DMS 273 (cell line): ENCODE results near the gene ENSA.
A peak's percentile ranks its signal among the peaks of the same experiment; 100 is the strongest.
"Not testable (repeated sequence)": the region's sequence is repeated elsewhere in the genome, so short reads cannot be mapped to it uniquely, and the experiment has no call there.

ENCODE experiments used
- DNase-seq: peaks from one replicate; lab custom pipeline; 2025; ENCODE audit not compliant: unreplicated experiment; lab: John Stamatoyannopoulos, UW

Gene ENSA

DNA sequence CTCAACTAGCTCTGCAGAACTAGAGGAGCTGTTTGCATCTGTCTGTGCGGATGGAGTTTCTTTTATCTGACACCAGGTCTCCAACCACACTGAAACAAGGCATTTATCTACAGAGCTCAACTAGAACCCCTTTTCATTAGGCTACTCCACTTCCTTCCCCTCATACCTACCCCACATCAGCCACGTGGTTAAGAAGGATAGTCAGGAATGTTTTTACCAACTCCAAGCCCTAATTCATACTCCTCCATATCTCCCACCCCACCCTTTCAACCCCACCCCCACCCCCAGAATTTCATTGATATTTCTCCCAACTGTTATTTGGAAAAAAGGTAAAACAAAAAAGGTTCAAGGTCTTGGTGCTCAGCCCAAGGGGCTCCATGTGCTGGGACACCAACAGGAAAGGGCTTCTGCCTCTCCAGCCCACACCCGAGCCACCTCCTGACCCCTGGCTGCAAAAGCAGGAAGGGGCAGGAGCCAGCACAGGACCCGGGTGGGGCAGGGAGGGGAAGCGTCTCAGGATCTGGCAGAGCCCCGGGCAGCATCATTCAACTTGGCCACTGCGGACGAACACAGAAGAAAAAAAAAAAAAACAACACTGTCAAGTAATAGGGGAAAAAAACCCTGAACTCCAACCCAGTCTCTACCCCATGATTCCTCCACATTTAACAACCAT, 7.0 kb downstream of the ENSA start:
- DNase-seq, result no peak

GRCh38 chr1:150621497-150622302, 7.7 kb downstream of the ENSA start:
- DNase-seq, result peak; percentile 99

DNA sequence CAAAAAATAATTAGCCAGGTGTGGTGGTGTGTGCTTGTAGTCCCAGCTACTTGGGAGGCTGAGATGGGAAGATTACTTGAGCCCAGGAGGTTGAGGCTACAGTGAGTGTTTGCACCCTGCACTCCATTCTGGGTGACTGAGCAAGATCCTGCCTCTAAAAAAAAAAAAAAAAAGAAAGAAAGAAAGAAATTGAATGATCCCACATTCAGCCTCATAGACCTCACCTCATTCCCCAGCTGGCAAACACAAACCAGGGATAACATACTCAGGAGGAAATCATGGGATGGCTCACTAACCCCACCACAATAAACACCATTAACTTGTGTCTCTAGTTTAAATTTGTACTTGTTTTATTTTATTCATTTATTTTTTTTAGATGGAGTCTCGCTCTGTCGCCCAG, 8.5 kb downstream of the ENSA start:
- no peak for DNase-seq

GRCh38 chr1:150619576-150620509, 9.6 kb downstream of the ENSA start:
- DNase-seq, result peak; percentile 99

GRCh38 chr1:150615346-150616201, 13.8 kb downstream of the ENSA start:
- peak; percentile 90 for DNase-seq

DNA sequence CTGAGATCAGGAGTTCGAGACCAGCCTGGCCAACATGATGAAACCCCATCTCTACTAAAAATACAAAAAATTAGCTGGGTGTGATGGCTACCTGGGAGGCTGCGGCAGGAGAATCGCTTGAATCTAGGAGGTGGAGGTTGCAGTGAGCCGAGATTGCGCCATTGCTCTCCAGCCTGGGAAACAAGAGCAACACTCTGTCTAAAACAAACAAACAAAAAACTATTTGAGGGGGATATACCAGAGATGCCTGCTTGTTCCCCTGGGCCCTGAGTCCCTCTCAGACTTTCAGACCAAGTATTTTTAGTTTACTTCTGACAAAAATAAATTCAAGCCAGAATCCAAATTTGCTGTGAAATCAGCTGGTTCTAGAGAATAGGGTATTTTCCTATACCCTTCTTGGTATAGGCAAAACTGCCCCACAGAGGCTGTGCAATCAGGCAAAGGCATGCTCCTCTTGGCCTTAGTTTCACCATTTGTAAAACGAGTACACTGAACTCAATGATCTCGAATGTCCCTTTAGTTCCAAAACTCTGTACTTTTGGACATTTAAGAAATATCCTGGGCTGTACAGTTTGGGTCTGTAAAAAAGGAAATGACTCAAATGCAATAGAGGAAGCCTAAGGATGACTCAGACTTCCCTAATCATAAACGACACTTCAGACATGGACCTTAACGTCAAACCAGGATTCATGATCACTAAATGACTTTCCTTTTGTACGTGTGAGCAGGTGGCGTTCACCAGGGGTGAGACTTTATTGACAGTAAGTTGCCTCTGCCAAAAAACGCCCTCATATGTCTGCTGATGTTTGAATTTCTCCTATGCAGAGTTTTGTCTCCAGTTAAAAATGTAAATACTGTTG, 16.1 kb downstream of the ENSA start:
- DNase-seq, result peak; percentile 97

DNA sequence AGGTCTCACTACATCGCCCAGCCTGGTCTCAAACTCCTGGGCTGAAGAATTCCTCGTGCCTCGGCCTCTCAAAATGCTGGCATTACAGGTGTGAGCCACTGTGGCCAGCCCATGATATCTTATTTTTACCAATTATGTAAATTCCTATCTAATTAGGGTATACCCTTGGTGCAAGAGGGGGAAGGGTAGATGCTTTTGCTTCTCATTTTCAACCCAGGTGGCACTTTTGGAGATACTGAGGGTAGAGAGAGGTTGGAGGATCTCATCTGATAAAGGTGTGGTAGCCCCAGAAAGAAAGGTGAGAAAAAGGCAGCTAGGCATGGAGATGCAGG, 17.4 kb downstream of the ENSA start:
- no peak for DNase-seq

DNA sequence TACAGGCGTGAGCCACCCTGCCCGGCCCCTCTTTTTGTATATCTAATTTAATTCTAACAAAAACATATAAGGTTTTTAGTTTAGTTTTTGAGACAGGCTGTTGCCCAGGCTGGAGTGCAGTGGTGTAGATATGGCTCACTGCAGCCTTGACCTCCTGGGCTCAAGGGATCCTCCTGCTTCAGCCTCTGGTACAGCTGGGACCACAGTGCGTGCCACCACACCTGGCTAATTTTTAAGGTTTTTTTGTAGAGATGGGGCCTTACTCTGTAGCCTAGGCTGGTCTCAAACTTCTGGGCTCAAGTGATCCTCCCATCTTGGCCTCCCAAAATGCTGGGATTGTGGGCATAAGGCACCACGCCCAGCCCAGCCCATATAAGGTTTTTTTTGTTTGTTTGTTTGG, 18.8 kb downstream of the ENSA start:
- no peak for DNase-seq

DNA sequence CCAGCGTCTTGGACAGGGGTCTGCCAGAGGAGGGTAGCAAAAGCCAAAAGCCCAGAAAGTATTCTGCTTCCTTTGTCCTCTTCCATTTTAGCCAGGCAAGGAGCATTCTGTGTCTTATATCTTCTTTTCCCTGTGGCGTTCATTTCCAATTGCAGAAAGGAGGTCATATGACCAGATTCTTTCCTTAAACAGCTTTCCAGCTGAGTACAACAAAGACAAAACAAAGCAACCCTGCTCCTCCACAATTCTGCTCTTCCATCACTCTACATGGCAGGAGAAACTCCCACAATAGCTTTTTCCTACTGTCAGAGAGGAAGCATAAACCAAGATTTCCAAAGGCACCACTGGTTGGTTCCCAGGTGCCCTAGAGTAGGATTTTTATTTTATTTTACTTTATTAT, 19.7 kb downstream of the ENSA start:
- DNase-seq, result no peak

DNA sequence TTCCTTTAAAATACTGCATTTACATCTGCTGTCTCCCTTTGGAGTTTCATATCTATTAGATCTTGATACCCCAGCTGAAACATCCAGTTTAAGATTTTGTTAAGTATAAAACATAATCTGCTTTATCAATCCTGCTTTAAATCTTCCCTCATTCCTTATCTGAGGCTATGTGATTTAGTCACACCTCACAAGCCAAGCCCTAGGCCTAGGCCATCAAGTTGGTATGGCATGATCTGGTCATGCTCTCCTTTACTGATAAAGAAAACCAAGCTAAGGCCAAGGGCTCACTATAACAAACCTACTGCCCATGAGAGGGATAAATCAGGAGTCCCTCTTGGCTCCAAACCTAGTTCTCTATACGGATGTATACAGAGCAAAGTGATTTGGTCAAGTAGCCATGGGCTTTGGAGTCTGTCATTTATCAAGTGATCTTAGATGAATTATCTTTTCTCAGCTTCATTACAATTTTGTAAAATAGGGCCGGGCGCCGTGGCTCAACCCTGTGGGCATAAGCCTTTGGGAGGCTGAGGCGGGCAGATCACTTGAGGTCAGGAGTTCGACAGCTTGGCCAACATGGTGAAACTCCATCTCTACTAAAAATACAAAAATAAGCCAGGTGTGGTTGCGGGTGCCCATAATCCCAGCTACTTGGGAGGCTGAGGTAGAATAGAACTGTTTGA, 22.8 kb downstream of the ENSA start:
- no peak for DNase-seq

- DNase-seq, result not testable (repeated sequence)
Measured at GRCh38 chr1:150605451-150605731, 24.0 kb downstream of the ENSA start.

DNA sequence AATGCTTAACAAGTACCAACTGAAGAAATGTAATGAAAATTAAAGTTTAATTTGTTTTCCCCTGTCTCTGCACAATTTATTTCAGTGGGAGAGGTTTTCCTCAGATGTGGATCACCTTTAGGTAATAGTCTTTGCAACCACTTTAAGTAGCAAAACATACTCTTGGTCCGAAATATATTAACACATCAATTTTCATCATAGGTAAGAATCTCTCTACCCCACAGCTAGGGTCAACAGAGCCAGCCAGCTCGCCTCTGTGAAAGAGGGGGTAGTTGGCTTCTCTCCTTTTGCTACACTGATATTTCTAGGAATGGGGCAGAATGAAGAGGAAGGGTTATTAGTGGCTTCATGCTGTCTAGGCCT, 25.2 kb downstream of the ENSA start:
- no peak for DNase-seq

DNA sequence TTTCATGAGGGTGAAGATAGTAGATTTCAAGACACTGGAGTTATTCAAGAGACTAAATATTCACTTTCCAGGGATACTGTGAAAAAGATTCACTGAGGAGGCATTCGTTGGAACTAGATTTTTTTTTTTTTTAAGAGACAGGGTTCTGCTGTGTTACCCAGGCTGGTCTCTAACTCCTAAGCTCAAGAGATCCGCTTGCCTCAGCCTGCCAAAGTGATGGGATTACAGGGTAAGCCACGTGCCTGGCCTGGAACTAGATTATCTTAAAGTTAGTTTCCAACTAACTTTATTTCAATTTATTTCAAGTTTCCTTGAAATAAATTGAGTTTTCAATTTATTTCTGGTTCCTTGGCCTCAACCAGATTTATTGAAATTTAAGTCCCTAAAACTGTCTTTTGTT, 25.7 kb downstream of the ENSA start:
- no peak for DNase-seq

GRCh38 chr1:150602372-150602771, 27.0 kb downstream of the ENSA start:
- DNase-seq, result not testable (repeated sequence)

- no peak for DNase-seq
Measured at GRCh38 chr1:150601540-150601939, 27.9 kb downstream of the ENSA start.

- not testable (repeated sequence) for DNase-seq
Measured at GRCh38 chr1:150598346-150598745, 31.1 kb downstream of the ENSA start.

GRCh38 chr1:150596976-150597375, 32.4 kb downstream of the ENSA start:
- DNase-seq, result no peak

GRCh38 chr1:150596095-150596892, 33.1 kb downstream of the ENSA start:
- peak; percentile 94 for DNase-seq

DNA sequence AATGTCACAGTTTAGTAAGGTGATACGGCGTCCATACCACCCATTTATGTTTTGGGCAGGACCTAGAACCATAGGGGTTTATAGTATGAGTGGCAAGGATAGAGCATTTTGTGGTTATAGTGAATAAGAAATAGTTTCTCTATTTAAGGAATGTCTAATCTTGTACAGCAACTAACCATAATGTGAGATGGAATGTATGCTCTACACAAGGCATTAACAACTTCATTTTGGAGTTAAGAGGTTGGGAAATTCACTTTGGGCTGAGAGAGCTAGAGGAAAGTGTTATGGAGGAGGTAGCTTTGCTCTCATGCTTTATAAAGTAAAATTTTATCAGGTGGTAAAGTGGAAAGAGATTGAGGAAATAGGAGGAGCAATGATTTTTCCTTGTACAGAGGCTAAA, 47.0 kb downstream of the ENSA start:
- DNase-seq, result no peak
